Stimulated activated CD8-positive, alpha-beta memory T cell treated with anti-CD3 and anti-CD28 coated beads, Interleukin-7, amount 100 ng/mL, for 24 hours (primary cell): Measurements from ENCODE around the gene FIP1L1.

Source experiments
- DNase-seq: peaks from one replicate; pipeline ENCODE4 v3.0.0-alpha.2; 2020; ENCODE audit warnings: low read depth

The FIP1L1 gene

DNA sequence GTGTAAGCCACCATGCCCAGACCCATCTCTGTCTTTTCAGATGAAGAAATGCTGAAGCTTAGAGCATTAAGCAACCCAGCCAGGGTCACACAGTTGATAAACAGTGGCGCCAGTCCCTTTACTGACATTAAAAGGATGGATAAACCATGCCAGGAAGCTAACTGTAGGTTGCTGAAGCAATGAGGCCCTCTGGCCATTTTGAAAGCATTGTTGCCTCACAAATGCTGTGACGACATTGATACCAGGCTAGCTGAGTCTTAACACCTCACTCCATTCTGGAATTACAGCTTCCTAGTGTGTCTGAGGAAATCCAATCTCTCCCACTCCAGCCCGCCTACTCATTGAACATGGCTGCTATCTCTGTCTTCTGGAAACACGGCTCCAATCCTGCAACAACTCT lies 124.1 kb downstream of the FIP1L1 start:
- DNase-seq = no peak

DNA sequence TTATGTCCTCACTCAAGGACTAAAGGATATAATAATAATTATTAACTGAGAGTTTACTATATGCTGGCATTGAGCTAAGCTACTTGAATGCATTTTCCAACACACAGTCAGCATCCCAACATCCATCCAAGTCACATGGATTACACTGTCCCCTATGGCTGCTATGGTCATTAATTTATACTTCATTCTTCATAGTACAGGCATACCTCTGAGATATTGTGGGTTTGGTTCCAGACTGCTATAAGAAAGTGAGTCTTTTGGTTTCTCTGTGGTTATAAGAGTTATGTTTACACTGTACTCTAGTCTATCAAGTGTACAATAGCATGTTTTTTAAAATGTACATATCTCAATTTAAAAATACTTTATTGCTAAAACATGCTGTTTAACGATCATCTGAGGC lies 124.7 kb downstream of the FIP1L1 start:
- DNase-seq = no peak

GRCh38 chr4:53505947-53506346 lies 128.5 kb downstream of the FIP1L1 start:
- DNase-seq = no peak

- DNase-seq = no peak
Observed at GRCh38 chr4:53507058-53507457, 129.6 kb downstream of the FIP1L1 start.

DNA sequence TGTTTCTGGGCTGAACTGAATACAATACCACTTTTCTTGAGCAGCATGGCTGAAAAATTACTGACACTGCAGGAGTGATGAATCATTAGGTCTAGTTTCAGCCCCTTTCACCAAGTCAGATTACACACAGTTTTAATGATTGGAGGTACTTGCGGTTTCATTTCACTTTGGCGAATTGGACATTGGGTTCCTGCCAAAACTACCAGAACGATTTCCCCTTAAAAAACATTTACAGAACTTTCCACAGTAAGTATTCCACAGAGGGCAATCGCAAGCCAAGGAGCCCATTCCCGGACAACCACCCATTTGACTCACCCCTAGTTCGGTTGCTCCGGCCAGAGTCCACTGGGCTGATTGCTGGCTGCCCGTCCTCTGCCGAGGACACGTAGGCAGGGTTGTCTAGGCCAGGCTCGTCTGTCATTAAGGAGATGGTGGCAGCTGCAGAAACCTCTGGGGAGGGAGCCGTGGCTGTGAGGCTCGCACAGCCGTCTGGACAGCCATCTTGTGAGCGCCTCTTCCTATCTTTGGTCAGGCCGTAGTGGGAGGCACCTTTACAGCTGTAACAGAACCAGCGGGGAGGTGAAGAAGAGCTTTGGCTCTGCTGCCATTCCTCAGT lies 130.3 kb downstream of the FIP1L1 start:
- DNase-seq = no peak

GRCh38 chr4:53508446-53508845 lies 131.0 kb downstream of the FIP1L1 start:
- DNase-seq = no peak

- no peak for DNase-seq
Observed at GRCh38 chr4:53510321-53510720, 132.9 kb downstream of the FIP1L1 start.
